ENCODE data around the gene MAP3K5. TPM values are rescaled to one million over a fixed set of nuclear protein-coding genes. Genes with fewer than 3 reads are reported as not detected.

MAP3K5 gene
- total RNA-seq, 1 experiment from 2014 or later: 2.1 TPM

DNA sequence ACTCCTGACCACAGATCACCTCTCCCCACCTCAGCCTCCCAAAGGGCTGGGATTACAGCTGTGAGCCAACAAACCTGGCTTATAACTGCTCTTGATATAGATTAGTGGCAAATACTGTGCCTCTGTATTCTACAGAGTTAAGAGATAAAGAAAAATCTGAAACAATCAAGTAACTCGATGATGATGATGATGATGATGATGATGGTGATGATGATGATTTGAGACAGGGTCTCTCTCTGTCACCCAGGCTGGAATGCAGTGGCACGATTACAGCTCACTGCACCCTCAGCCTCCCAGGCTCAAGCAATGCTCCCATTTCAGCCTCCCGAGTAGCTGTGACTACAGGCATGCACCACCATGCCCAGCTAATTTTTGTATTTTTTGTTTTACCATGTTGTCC, 175.8 kb downstream of the MAP3K5 start:
- POLR2A ChIA-PET: no interaction called here
- CTCF ChIA-PET: interaction anchor here (1.0 kb wide), 1 partner anchor 173 kb away, joined by 3 read pairs; no protein-coding TSS in a partner anchor

DNA sequence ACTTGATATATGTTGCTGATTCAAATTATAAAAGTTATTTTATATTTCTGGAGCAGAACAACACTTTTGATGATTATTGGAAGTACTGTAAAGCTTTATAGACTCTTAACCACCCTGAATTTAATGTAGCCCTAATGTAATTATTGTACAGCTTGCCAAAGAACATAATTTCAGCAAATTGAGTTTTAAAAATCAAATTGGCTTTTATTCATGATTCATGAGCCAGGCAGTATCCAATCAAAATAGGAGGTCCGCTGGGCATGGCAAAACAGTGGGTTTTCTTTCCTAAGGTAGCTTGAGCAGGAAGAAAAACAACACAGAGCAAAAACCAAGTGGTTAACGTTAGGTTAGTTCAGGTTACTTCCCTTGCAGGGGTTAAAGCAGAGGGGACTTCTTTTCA, 177.3 kb downstream of the MAP3K5 start:
- CTCF ChIA-PET: no interaction called here
- no peaks in the 10 kb centered on the region for H3K9me3 Mint-ChIP-seq (ENCODE audit: unreplicated experiment)
- no peak overlapping the region for H3K27ac Mint-ChIP-seq (ENCODE audit: unreplicated experiment)
- BruUV-seq (replicated peaks): no TSS peak
- Histone ChIP-seq H3K27me3 (replicated peaks; ENCODE audit: control insufficient read depth, insufficient read depth, low read length) (no peaks in the 10 kb centered on the region), H3K4me3 (ENCODE audit: low read depth, low read length) (no peak overlapping the region), H3K36me3 (ENCODE audit: control insufficient read depth, insufficient read depth, low read length) (no peaks in the 10 kb centered on the region), H3K4me1 (no peaks in the 10 kb centered on the region), H3K9me3 (no peaks in the 10 kb centered on the region)
- no peak overlapping the region for H3K4me3 Mint-ChIP-seq (ENCODE audit: unreplicated experiment)
- intact Hi-C loops (cut with micrococcal nuclease; ENCODE audit: unreplicated experiment): no loop called here
- H3K4me1 Mint-ChIP-seq (ENCODE audit: low read depth, unreplicated experiment): peaks cover 4% of the 10 kb centered on the region
- POLR2A ChIA-PET: no interaction called here
- H3K27me3 Mint-ChIP-seq (ENCODE audit: insufficient read depth, unreplicated experiment): no peaks in the 10 kb centered on the region
- TF ChIP-seq, protein P1, sequence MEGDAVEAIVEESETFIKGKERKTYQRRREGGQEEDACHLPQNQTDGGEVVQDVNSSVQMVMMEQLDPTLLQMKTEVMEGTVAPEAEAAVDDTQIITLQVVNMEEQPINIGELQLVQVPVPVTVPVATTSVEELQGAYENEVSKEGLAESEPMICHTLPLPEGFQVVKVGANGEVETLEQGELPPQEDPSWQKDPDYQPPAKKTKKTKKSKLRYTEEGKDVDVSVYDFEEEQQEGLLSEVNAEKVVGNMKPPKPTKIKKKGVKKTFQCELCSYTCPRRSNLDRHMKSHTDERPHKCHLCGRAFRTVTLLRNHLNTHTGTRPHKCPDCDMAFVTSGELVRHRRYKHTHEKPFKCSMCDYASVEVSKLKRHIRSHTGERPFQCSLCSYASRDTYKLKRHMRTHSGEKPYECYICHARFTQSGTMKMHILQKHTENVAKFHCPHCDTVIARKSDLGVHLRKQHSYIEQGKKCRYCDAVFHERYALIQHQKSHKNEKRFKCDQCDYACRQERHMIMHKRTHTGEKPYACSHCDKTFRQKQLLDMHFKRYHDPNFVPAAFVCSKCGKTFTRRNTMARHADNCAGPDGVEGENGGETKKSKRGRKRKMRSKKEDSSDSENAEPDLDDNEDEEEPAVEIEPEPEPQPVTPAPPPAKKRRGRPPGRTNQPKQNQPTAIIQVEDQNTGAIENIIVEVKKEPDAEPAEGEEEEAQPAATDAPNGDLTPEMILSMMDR (IDR thresholded peaks at IDR 0.05; ENCODE audit: insufficient read depth in 1 of 2, low read depth in 1 of 2, low read length in 1 of 2, severe bottlenecking in 1 of 2, unreplicated experiment in 1 of 2): no peak
- DNase-seq: no peak
- H3K36me3 Mint-ChIP-seq (ENCODE audit: insufficient read depth, unreplicated experiment): no peaks in the 10 kb centered on the region

More for the DNA sequence above, 175.8 kb downstream of the MAP3K5 start:
- H3K9me3 ChIP-seq: no peaks in the 10 kb centered on the region
- H3K4me1 ChIP-seq: no peaks in the 10 kb centered on the region
- Mint-ChIP-seq H3K9me3 (ENCODE audit: unreplicated experiment) (no peaks in the 10 kb centered on the region), H3K27ac (ENCODE audit: unreplicated experiment) (no peak overlapping the region), H3K36me3 (ENCODE audit: insufficient read depth, unreplicated experiment) (no peaks in the 10 kb centered on the region), H3K4me1 (ENCODE audit: low read depth, unreplicated experiment) (no peaks in the 10 kb centered on the region), H3K4me3 (ENCODE audit: unreplicated experiment) (no peak overlapping the region), H3K27me3 (ENCODE audit: insufficient read depth, unreplicated experiment) (no peaks in the 10 kb centered on the region)
- no TSS peak for BruUV-seq (replicated peaks)
- no peaks in the 10 kb centered on the region for H3K36me3 ChIP-seq (ENCODE audit: control insufficient read depth, insufficient read depth, low read length)
- DNase-seq: no peak
- H3K27me3 ChIP-seq (replicated peaks; ENCODE audit: control insufficient read depth, insufficient read depth, low read length): no peaks in the 10 kb centered on the region
- no peak overlapping the region for H3K4me3 ChIP-seq (ENCODE audit: low read depth, low read length)
- intact Hi-C loops (cut with micrococcal nuclease; ENCODE audit: unreplicated experiment): no loop called here
- TF ChIP-seq, protein P1 (IDR thresholded peaks at IDR 0.05; ENCODE audit: insufficient read depth in 1 of 2, low read depth in 1 of 2, low read length in 1 of 2, severe bottlenecking in 1 of 2, unreplicated experiment in 1 of 2): no peak

DNA sequence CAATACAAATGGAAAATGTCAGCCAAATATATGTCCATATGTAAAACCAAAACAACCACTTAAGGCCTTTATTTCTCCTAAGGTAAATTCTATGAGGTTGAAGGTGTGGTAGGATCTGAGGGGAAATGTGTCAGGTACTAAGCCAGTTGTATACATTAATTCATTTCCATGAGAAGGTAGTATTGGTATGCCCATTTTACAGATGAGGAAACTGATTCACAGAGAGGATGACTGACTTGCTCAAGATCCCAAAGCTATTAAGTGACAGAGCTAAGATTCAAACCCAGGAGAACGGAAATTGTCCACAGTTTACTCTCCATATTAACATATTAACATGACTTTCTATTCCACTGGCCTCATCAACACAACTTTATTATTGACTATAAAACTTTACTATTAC, 177.9 kb downstream of the MAP3K5 start:
- Mint-ChIP-seq H3K27me3 (ENCODE audit: insufficient read depth, unreplicated experiment) (no peaks in the 10 kb centered on the region), H3K9me3 (ENCODE audit: unreplicated experiment) (no peaks in the 10 kb centered on the region), H3K27ac (ENCODE audit: unreplicated experiment) (no peak overlapping the region), H3K36me3 (ENCODE audit: insufficient read depth, unreplicated experiment) (no peaks in the 10 kb centered on the region), H3K4me1 (ENCODE audit: low read depth, unreplicated experiment) (peaks cover 7% of the 10 kb centered on the region), H3K4me3 (ENCODE audit: unreplicated experiment) (no peak overlapping the region)
- H3K9me3 ChIP-seq: no peaks in the 10 kb centered on the region
- no peaks in the 10 kb centered on the region for H3K27me3 ChIP-seq (replicated peaks; ENCODE audit: control insufficient read depth, insufficient read depth, low read length)
- ChIA-PET POLR2A (no interaction called here), CTCF (no interaction called here)
- BruUV-seq (replicated peaks): no TSS peak
- no peak for DNase-seq
- no peak overlapping the region for H3K4me3 ChIP-seq (ENCODE audit: low read depth, low read length)
- intact Hi-C loops (cut with micrococcal nuclease; ENCODE audit: unreplicated experiment): no loop called here
- no peaks in the 10 kb centered on the region for H3K36me3 ChIP-seq (ENCODE audit: control insufficient read depth, insufficient read depth, low read length)
- H3K4me1 ChIP-seq: no peaks in the 10 kb centered on the region
- TF ChIP-seq, protein P1 (IDR thresholded peaks at IDR 0.05; ENCODE audit: insufficient read depth in 1 of 2, low read depth in 1 of 2, low read length in 1 of 2, severe bottlenecking in 1 of 2, unreplicated experiment in 1 of 2): no peak
